B cell (primary cell): ENCODE results near the gene ARHGAP25. TPM values are rescaled to one million over a fixed set of nuclear protein-coding genes. Genes with fewer than 3 reads are reported as not detected.

Source experiments
- ATAC-seq: fragments of 200-7000 bp; cut with Tn5 transposase; one replicate; pipeline ENCODE4 v1.10.0; 2021; ENCODE audit warnings: low read depth, mild to moderate bottlenecking, moderate number of reproducible peaks, moderate library complexity
- CTCF ChIA-PET: fragments of 350-600 bp; sonication (Branson Sonifier 250); formaldehyde crosslinking; loops from one replicate; lab custom pipeline; 2021; ENCODE audit warnings: antibody characterized with exemption, inconsistent platforms; lab: Charles Lee
- POLR2A ChIA-PET: fragments of 350-600 bp; sonication (Branson Sonifier 250); formaldehyde crosslinking; loops from one replicate; lab custom pipeline; 2021; ENCODE audit warnings: antibody characterized with exemption; lab: Charles Lee
- DNase-seq: peaks from one replicate; pipeline ENCODE4 v3.0.0; 2013
- H2AFZ ChIP-seq: 2 replicates; pipeline ENCODE4 v1.6.1; 2012; ENCODE audit warnings: mild to moderate bottlenecking, low read depth, low read length; ENCODE audit not compliant: insufficient read depth, poor library complexity, severe bottlenecking
- H3K27ac ChIP-seq, 2 donors: 1 replicate in 1 of 2; 2 replicates in 1 of 2; pipeline ENCODE4 v1.5.1; 2012 to 2013; ENCODE audit warnings: low read length in 2 of 2, mild to moderate bottlenecking in 2 of 2, moderate library complexity in 1 of 2
- H3K27me3 ChIP-seq, 4 experiments: fragments of 200-600 bp in 1 of 4; sonication (generic) in 1 of 4; replicated peaks in 1 of 4; 1 replicate in 2 of 4; 2 replicates in 2 of 4; pipeline versions ENCODE4 v1.6.1 to v1.7.0; 2013 to 2016; ENCODE audit warnings: low read length in 3 of 4, mild to moderate bottlenecking in 2 of 4, mixed read lengths in 1 of 4, moderate library complexity in 1 of 4; ENCODE audit not compliant: insufficient read depth in 4 of 4, control insufficient read depth in 3 of 4; ENCODE audit errors: control extremely low read depth in 1 of 4
- H3K36me3 ChIP-seq, 2 experiments: replicated peaks in 1 of 2; 1 replicate in 1 of 2; 2 replicates in 1 of 2; pipeline versions ENCODE4 v1.6.1 to v1.7.1; 2013; ENCODE audit warnings: low read length in 1 of 2; ENCODE audit not compliant: insufficient read depth in 2 of 2, control insufficient read depth in 1 of 2; ENCODE audit errors: control extremely low read depth in 1 of 2, extremely low read depth in 1 of 2
- H3K4me1 ChIP-seq, 2 donors: fragments of 200-600 bp in 1 of 2; sonication (generic) in 1 of 2; 1 replicate in 1 of 2; 2 replicates in 1 of 2; pipeline versions ENCODE4 v1.5.1 to v1.6.1; 2013 to 2017; ENCODE audit warnings: low read length in 2 of 2; ENCODE audit not compliant: control insufficient read depth in 2 of 2, insufficient read depth in 2 of 2
- H3K4me2 ChIP-seq: replicated peaks from 2 replicates; pipeline ENCODE3; 2012; ENCODE audit warnings: mild to moderate bottlenecking, low read depth, low read length; ENCODE audit not compliant: poor library complexity, severe bottlenecking
- H3K4me3 ChIP-seq, 5 experiments: fragments of 200-600 bp in 1 of 5; sonication (generic) in 1 of 5; 1 replicate in 3 of 5; 2 replicates in 2 of 5; pipeline versions ENCODE4 v1.5.1 to v1.7.0; 2011 to 2016; ENCODE audit warnings: low read length in 4 of 5, mild to moderate bottlenecking in 4 of 5, low read depth in 2 of 5, control low read depth in 1 of 5, moderate library complexity in 1 of 5; ENCODE audit not compliant: insufficient read depth in 1 of 5; ENCODE audit errors: control extremely low read depth in 1 of 5, extremely low read depth in 1 of 5
- H3K79me2 ChIP-seq: fragments of 200-600 bp; sonication (generic); one replicate; pipeline ENCODE4 v1.6.0; 2016; ENCODE audit warnings: low read length; ENCODE audit not compliant: control insufficient read depth, insufficient read depth
- H3K9ac ChIP-seq: fragments of 200-600 bp; sonication (generic); 2 replicates; pipeline ENCODE4 v1.6.1; 2017; ENCODE audit warnings: mild to moderate bottlenecking, low read length, moderate library complexity
- H3K9me3 ChIP-seq, 3 donors: one replicate each; pipeline versions ENCODE4 v1.6.1 to v1.7.1; 2013; ENCODE audit warnings: low read length in 2 of 3; ENCODE audit not compliant: control insufficient read depth in 2 of 3, insufficient read depth in 1 of 3; ENCODE audit errors: control extremely low read depth in 1 of 3
- H4K20me1 ChIP-seq: 2 replicates; pipeline ENCODE4 v1.6.0; 2012; ENCODE audit warnings: mild to moderate bottlenecking, low read length; ENCODE audit not compliant: insufficient read depth, control insufficient read depth, poor library complexity, severe bottlenecking
- H3K27ac Mint-ChIP-seq: one replicate; pipeline ENCODE4 v1.8.0; 2021; ENCODE audit warnings: mixed read lengths
- H3K27me3 Mint-ChIP-seq: one replicate; pipeline ENCODE4 v1.8.0; 2021; ENCODE audit warnings: mixed read lengths
- H3K4me1 Mint-ChIP-seq: one replicate; pipeline ENCODE4 v1.8.0; 2021; ENCODE audit warnings: mixed read lengths
- H3K4me3 Mint-ChIP-seq: one replicate; pipeline ENCODE4 v1.8.0; 2021; ENCODE audit warnings: mixed read lengths
- H3K9me3 Mint-ChIP-seq: one replicate; pipeline ENCODE4 v1.8.0; 2022; ENCODE audit warnings: mixed read lengths; ENCODE audit not compliant: insufficient read depth
- CTCF ChIP-seq: fragments of 200-600 bp; IDR thresholded peaks from one replicate; pipeline ENCODE4 v1.8.0; 2022; ENCODE audit warnings: antibody characterized with exemption, mild to moderate bottlenecking
- EZH2 ChIP-seq: IDR thresholded peaks from 2 replicates; pipeline ENCODE4 v1.6.1; 2012; ENCODE audit warnings: borderline replicate concordance, low read depth, mild to moderate bottlenecking, moderate library complexity, low read length; ENCODE audit not compliant: insufficient read depth, poor library complexity, severe bottlenecking
- WGBS: methylation state at CpG from one replicate; pipeline ENCODE4 v1.1.5; 2013; ENCODE audit warnings: missing lambda C conversion rate; ENCODE audit not compliant: insufficient coverage; 5-methylcytosine and 5-hydroxymethylcytosine counted together
- intact Hi-C: fragments of 100-400 bp; cut with micrococcal nuclease; formaldehyde crosslinking; loops from one replicate; pipeline ENCODE4 v1.10.0; 2022
- polyA plus RNA-seq: library from polyadenylated mRNA; depleted of rRNA; stranded (reverse); fragments of >200 nt; gene quantifications from 2 replicates; pipeline ENCODE4 v1.2.3, GENCODE V29; 2012
- total RNA-seq, 2 donors: library from RNA; stranded (reverse); fragments of 120-200 nt in 1 of 2; gene quantifications; 1 replicate in 1 of 2; 2 replicates in 1 of 2; pipeline versions ENCODE4 v1.2.3 to v1.2.4, GENCODE V29; 2013 to 2022

Gene ARHGAP25
- total and polyA plus RNA-seq, 2 donors (not counting 1 experiment from before 2014, with no cell fraction given) = 97.9 to 207 TPM

- intact Hi-C loops = loop anchor here (2.0 to 10.0 kb wide), 4 partner anchors 15 to 355 kb away; partner anchors contain the start of genes ARHGAP25 and PLEK
- H3K79me2 ChIP-seq = peaks cover 6% of the 10 kb centered on the region
- Mint-ChIP-seq H3K27me3 (no peaks in the 10 kb centered on the region), H3K4me3 (peak overlapping the region; percentile 33), H3K9me3 (no peaks in the 10 kb centered on the region), H3K4me1 (peaks cover 70% of the 10 kb centered on the region), H3K27ac (peak overlapping the region; percentile 53)
- no peak overlapping the region for H2AFZ ChIP-seq
- H3K9ac ChIP-seq = no peak overlapping the region
- POLR2A ChIA-PET = interaction anchor here (0.6 to 1.0 kb wide), 2 partner anchors 29 to 36 kb away, joined by 3 to 4 read pairs; no protein-coding TSS in a partner anchor
- peaks cover 51 to 64% of the 10 kb centered on the region in 2 donors for H3K4me1 ChIP-seq
- H3K4me2 ChIP-seq = no peak overlapping the region
- CTCF ChIA-PET = interaction anchor here (1.0 to 7.4 kb wide), 2 partner anchors 10 to 16 kb away, joined by 3 to 68 read pairs; no protein-coding TSS in a partner anchor
- TF ChIP-seq CTCF (no peak), EZH2 (no peak)
- H3K9me3 ChIP-seq = peaks cover 0 to 9% (median 0%) of the 10 kb centered on the region in 3 donors
- no peak overlapping the region for H3K4me3 ChIP-seq
- no peak overlapping the region for H3K27ac ChIP-seq
- WGBS = 33% methylated on average over 1 of the region's 4 CpGs
- DNase-seq = no peak
- H4K20me1 ChIP-seq = no peaks in the 10 kb centered on the region
- no peak for ATAC-seq
- H3K27me3 ChIP-seq = no peaks in the 10 kb centered on the region
- H3K36me3 ChIP-seq = no peaks in the 10 kb centered on the region
Measured at GRCh38 chr2:68719912-68720311, 14.7 kb upstream of the ARHGAP25 start.

GRCh38 chr2:68720665-68721064, 13.9 kb upstream of the ARHGAP25 start:
- Mint-ChIP-seq H3K4me3 (no peak overlapping the region), H3K27me3 (no peaks in the 10 kb centered on the region), H3K27ac (peak overlapping the region; percentile 61), H3K9me3 (no peaks in the 10 kb centered on the region), H3K4me1 (peaks cover 65% of the 10 kb centered on the region)
- DNase-seq (no peak), ATAC-seq (no peak)
- H3K36me3 ChIP-seq = no peaks in the 10 kb centered on the region
- H3K9ac ChIP-seq = no peak overlapping the region
- no peak overlapping the region for H3K27ac ChIP-seq
- peaks cover 44 to 56% of the 10 kb centered on the region in 2 donors for H3K4me1 ChIP-seq
- H3K4me3 ChIP-seq = no peak overlapping the region
- H3K9me3 ChIP-seq = peaks cover 0 to 3% (median 0%) of the 10 kb centered on the region in 3 donors
- intact Hi-C loops = loop anchor here (2.0 kb wide), 1 partner anchor 14 kb away; the partner anchor contains the start of gene ARHGAP25
- no peak overlapping the region for H2AFZ ChIP-seq
- WGBS = 25% methylated on average over 2 of the region's 3 CpGs
- H4K20me1 ChIP-seq = no peaks in the 10 kb centered on the region
- ChIA-PET POLR2A (interaction anchor here (0.6 to 1.2 kb wide), 2 partner anchors 22 to 29 kb away, joined by 3 read pairs; no protein-coding TSS in a partner anchor), CTCF (interaction anchor here (1.0 to 7.4 kb wide), 8 partner anchors 11 to 257 kb away, joined by 3 to 68 read pairs (median 4); partner anchors contain the start of gene ARHGAP25)
- no peak for TF ChIP-seq CTCF
- TF ChIP-seq EZH2 = no peak
- H3K79me2 ChIP-seq = peaks cover 6% of the 10 kb centered on the region
- H3K27me3 ChIP-seq = no peaks in the 10 kb centered on the region
- peak overlapping the region; percentile 64 for H3K4me2 ChIP-seq
